DND-41 (cell line): Measurements from ENCODE around the gene HSCB.

Experiments
- CTCF ChIP-seq: IDR thresholded peaks from 2 replicates; pipeline ENCODE4 v1.5.1; 2012; ENCODE audit warnings: borderline replicate concordance, low read length, moderate library complexity, mild to moderate bottlenecking; ENCODE audit not compliant: poor library complexity, severe bottlenecking; ENCODE audit errors: extremely low read depth
- EZH2 ChIP-seq: IDR thresholded peaks from 3 replicates; pipeline ENCODE4 v1.6.1; 2012; ENCODE audit warnings: borderline replicate concordance, low read depth, mild to moderate bottlenecking, moderate library complexity, low read length, inconsistent platforms; ENCODE audit not compliant: severe bottlenecking

- no peak for TF ChIP-seq CTCF
- TF ChIP-seq EZH2: no peak
These were observed 29.5 kb downstream of the HSCB start for GRCh38 chr22:28771195-28771791.
